Kasumi-1 (cell line): Measurements from ENCODE around the gene HPN.
"Not testable (repeated sequence)": the region's sequence is repeated elsewhere in the genome, so short reads cannot be mapped to it uniquely, and the experiment has no call there.

Source experiments
- DNase-seq, 2 experiments: peaks; one replicate each; lab custom pipeline; 2025; lab: John Stamatoyannopoulos, UW

HPN gene

DNA sequence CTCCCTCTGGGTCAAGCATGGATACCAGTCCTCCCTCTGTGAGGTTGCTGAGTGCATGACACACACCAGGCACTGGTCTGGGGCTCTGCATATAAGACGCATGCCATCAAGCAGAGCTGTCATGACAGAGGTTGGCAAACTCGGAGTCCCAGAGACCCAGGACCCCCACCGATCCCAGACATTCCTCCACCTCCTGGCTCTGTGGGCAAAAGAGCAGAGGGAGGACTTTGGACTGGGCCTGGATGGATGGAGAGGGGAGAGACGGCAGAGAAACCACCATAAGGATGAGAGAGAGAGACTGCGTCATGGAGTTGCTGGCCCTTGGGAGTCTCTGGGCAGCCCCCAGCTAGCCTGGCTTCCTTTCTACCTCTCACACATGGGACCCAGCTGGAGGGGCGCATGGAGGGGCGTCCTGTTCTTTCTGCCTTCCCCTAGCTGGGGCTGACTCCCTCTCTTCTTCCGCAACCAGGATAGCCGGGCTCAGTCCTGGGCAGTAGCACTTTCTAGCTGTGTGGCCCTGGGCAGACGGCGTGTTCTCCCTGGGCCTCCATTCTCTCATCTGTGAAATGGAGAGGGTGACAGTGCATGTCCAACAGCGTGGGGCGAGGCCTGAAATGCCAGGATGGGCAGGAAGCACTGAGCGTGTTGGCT is 1.6 kb downstream of the HPN start:
- DNase-seq: no peak

DNA sequence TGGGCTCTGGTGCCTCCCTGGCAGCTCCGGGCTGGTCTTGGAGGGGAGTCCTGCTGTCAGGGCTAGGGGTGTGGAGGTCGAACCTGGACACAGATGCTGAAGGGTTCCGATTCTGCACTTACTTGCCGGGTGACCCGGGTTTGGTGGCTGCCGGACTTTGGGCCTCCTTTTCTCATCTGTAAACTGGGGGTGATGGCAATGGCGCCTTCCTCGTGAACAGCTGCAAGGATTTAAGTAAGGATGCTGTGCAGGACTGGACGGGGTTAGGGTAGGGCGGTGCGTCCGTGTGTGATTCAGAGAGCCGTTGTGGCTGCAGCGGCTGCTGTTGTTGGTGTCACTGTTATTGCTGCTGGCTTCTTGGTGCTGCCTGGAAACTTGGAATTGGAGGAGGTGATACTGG is 2.4 kb downstream of the HPN start:
- DNase-seq: no peak

- peak; percentile 56 to 61 for DNase-seq
Observed at GRCh38 chr19:35044317-35045117, 3.0 kb downstream of the HPN start.

DNA sequence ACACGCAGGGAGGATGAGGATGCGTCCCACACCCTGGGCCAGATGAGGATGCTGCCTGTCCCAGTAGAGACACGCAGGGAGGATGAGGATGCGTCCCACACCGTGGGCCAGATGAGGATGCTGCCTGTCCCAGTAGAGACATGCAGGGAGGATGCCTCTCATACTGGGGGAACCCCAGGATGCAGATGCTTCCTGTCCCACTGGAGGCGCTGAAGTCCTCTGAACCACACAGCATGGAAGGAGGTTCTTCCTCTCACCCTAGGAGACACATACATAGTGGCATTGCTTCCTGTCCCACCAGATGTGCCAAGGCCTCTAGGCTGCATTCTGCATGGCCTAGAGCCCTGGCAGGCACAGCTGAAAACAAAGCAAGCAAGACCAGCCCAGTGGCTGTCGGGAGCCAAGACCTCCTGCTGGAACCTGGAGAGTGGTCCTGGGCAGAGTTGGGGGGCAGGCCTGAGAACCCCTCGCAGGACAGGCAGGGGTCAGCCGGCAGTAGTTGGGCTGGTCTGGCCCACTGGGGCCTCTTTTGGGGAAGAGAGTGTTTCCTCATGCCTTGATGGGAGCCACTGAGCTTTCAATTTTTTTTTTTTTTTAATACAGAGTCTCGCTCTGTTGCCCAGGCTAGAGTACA is 4.3 kb downstream of the HPN start:
- DNase-seq: peak; percentile 97 to 98

DNA sequence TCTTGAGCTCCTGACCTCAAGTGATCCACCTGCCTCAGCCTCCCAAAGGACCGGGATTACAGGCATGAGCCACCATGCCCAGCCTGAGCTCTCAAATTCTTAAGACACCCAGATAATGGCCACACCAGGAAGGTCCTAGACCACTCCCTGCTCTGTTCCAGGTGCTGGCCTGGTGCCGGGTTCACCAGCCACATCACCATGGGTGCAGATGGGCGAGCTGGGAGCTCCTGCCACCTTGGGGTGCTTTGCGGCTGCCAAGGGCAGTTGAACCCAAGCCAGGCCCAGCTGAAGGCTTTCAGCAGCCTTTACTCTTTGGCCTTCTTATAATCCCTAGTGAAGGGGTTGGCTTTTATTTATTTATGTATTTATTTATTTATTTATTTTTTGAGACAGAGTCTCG is 4.9 kb downstream of the HPN start:
- DNase-seq: no peak

- no peak for DNase-seq
Observed at GRCh38 chr19:35048911-35049411, 7.4 kb downstream of the HPN start.

DNA sequence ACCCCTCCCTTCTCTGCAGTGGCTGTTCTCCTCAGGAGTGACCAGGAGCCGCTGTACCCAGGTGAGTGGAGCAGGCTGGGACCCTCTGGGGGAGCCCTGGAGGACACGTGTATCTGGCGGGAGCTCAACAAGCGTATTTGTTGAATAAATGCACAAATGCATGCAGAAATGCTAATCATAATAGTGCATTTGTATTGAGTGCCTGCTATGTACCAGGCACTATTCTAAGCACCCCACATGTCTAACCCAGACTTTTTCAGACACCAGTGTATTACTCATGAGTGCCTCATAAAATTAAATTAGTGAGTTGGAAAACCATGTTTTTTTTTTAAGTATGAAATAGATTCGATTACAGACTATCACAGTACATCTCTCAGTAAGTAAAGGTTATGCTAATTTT is 7.9 kb downstream of the HPN start:
- no peak for DNase-seq

- not testable (repeated sequence) for DNase-seq
Observed at GRCh38 chr19:35050662-35051061, 9.1 kb downstream of the HPN start.

GRCh38 chr19:35051268-35051667 is 9.7 kb downstream of the HPN start:
- DNase-seq: not testable (repeated sequence)

DNA sequence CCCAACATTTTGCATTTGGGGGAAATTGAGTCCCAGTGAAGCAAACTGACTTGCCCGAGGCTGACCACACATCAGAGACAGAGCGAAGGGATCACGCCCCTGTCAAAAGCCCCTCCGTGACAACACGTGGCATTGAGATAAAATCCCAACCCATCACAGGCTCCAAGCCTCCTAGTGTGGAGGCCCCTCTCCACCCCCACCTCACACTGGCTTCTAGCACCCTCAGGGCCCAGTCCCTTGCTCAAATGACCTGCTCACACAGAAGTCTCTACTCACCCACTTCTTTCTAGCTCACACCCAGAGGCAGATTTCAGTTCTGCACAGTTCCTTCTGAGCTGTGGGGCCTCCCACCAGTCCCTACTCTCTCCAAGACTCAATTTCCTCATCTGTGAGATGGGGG is 10.3 kb downstream of the HPN start:
- no peak for DNase-seq

DNA sequence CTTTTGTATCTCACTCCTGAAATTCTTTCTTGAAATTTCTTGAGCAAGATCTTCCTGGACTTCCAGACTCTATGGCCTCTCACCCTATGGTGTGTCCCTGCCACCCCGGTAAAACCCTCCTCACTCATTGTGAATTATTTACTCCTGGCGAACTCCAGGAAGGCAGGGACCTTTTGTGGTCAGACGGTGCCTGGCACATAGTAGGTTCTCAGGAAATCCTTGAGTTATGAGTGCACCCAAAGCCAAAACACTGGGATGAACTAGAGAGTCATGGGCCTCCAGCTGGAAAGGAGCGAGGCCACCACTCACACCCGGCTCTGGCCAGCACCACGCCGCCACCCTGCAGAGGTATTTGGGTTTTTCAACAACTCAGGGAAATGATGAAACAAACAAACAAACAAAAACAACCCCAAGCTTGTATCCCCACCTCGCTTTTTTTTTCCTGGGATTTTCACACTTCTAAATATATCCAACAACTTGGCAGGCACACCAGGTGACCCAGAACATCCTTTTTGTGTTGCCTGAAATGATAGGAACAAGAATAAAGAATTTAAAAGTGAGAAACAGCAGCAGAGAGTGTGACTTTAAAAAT is 11.2 kb downstream of the HPN start:
- no peak for DNase-seq

DNA sequence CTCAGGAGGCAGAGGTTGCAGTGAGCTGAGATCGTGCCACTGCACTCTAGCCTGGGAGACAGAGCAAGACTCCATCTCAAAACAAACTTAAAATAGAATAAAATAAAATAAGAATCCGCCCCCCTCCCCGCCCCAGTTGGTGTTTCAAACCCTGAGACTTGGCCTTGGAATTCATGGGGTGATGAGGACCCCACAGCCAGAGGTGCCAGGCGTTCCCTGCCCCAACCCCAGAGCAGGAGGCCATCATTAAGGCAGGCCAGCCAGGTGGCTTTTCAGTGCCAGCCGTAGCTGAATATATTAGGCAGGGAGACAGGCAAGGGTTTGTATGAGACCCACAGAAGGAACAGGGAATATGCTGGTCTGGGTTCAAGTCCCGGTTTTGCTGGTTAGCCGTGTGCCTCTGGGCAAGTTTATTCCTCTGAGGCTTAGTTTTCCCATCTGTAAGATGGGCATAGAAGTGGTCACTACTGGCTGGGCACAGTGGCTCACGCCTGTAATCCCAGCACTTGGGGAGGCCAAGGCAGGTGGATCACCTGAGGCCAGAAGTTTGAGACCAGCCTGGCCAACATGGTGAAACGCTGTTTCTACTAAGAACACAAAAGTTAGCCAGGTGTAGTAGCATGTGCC is 12.3 kb downstream of the HPN start:
- DNase-seq: no peak

DNA sequence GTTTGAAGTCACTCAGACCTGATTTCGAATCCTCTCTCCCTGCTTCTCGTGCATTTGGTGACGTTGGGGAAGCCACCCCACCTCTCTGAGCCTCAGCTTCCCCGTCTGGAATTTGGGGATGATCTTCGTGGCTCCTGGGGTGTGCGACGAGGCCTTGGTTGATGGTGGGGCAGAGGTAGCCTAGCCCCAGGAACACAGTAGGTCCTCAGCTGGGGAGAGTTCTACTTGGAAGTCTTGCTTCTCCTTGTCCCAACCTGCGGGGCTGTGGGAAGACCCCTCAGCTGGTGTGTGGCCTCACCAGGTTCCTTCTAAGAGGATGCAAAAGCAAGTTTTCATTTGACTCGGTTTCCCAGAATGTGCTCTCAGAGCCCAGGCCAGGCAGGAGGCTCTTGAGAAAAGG is 13.1 kb downstream of the HPN start:
- DNase-seq: no peak

DNA sequence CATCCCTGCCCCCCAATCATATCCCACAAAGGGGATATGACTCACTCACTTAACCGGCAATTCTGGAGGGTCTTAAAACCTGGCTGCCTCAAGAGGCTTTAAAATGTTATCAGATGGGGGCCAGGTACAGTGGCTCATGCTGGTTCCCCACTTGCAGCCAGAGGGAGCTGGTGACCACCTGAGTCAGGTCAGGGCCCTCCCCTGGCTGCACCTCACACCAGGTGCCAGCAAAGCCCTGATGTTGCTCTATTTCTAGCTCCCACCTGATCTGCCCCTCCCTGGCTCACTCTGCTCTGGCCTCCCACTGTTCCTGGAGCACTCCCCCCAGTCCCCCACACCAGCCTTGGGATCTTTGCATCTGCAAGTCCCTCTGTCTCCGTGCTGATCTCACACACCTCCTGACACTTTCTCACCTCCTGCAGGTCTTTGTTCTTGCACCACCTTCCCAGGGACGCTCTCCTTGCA is 14.2 kb downstream of the HPN start:
- no peak for DNase-seq

DNA sequence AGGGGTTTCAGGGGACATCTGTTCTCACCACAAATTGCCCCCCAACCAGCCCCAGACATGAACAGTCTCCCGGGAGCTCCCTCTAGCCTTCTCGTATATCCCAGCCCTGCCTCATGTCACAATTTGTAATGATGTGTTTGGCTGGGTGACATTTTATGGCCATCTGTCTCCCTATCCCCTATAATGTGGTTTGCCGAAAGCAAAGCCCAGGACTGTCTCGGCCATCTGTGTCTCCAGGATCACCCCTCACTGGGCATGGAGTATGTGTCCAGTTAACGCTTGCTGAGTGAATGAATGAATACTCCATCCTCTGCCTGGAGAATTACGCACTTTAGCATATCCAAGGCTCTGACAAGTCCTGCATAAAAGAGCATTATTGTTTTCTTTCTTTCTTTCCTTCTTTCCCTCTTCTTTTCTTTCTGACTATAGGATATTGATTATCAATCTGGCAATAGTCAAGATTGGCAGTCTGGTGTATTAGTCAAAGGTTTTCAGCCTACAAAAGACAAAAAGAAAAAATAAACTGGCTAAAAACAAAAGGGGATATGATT is 15.1 kb downstream of the HPN start:
- DNase-seq: no peak

GRCh38 chr19:35058370-35058769 is 16.8 kb downstream of the HPN start:
- no peak for DNase-seq

DNA sequence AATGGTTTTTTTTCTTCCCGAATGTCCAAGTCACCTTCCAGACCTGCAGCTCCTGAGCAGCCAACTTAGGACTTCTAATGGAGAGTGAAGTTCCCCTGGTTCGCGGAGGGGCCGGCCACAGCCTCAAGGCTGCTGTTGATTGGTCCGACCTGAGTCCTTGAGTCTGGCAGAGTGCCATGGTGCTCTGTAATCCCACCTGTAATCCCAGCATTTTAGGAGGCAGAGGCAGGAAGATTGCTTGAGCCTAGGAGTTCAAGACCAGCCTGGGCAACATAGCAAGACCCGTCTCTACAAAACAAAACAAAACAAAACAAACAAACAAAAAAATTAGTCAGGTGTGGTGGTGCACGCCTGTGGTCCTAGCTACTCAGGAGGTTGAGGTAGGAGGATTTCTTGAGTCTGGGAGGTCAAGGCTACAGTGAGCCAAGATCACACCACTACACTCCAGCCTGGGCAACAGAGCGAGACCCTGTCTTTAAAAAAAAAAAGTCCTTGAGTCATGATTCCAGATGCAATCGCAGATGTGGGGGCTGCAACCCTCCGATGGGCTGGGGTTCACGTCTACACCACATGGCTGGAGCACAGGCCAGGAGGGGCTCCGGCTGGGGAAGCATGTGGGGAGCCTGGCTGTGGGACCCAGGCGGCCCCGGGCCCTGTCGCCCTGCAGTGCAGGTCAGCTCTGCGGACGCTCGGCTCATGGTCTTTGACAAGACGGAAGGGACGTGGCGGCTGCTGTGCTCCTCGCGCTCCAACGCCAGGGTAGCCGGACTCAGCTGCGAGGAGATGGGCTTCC is 17.7 kb downstream of the HPN start:
- DNase-seq: no peak

DNA sequence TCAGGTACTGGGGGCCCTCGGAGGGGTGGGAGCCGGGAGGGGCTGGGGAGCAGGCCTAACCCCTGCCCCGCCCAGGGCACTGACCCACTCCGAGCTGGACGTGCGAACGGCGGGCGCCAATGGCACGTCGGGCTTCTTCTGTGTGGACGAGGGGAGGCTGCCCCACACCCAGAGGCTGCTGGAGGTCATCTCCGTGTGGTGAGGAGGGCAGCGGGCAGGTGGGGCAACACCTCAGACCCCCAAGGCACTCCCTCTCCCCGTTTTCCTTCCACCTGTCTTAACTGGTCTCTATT is 18.2 kb downstream of the HPN start:
- DNase-seq: no peak

DNA sequence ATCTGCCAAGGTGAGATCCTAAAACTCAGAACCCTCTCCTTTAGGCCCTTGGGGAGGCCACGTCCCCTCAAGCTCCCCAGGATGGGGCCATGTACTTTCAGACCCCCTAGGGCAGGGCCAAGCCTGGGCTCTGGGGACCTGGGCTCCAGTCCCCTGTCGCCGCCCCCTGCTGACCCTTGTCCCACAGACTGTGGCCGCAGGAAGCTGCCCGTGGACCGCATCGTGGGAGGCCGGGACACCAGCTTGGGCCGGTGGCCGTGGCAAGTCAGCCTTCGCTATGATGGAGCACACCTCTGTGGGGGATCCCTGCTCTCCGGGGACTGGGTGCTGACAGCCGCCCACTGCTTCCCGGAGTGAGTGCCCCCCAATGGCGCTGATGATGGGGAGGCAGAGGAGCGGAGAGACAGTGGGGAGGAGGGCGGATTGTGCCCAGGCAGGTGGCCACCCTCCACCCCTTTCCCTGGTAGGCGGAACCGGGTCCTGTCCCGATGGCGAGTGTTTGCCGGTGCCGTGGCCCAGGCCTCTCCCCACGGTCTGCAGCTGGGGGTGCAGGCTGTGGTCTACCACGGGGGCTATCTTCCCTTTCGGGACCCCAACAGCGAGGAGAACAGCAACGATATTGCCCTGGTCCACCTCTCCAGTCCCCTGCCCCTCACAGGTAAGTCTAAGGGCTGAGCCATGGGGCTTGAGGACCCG is 18.8 kb downstream of the HPN start:
- no peak for DNase-seq

DNA sequence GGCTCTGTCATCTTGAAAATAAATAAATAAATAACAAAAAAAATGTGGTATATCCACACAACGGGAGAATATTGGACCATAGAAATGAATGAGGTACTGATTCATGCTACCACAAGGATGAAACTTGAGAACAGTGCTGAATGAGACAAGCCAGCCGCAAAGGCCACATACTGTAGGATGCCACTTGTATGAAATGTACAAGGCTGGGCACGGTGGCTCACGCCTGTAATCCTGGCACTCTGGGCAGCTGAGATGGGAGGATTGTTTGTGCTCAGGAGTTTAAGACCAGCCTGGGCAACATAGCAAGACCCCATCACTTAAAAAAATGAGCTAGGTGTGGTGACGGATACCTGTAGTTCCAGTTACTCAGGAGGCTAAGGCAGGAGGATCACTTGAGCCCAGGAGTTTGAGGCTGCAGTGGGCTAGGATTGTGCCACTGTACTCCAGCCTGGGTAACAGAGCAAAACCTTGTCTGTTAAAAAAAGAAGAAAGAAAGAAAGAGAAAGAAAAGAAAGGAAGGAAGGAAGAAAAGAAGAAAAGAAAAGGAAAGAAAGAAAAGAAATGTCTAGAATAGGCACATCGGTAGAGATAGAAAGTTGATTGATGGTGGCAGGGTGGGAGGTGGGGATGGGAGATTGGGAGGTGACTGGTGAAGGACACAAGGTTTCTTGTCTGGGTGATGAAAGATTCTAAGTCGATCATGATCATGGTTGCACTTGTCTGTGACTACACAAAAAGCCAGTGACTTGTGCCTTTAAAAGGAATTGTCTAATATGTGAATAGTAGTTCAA is 20.3 kb downstream of the HPN start:
- no peak for DNase-seq
